GM12875 (cell line): Measurements from ENCODE around the gene ATP2C2.

Experiments
- H3K4me3 ChIP-seq: one replicate; pipeline ENCODE4 v1.5.1; 2011; ENCODE audit warnings: low read depth, low read length, control low read depth
- TF ChIP-seq, protein P1 (sequence below): IDR thresholded peaks from 2 replicates; pipeline ENCODE4 v1.5.1; 2011; ENCODE audit warnings: low read depth, mild to moderate bottlenecking, control low read depth, inconsistent platforms, low read length, moderate library complexity, borderline replicate concordance; ENCODE audit not compliant: insufficient read depth

ATP2C2 gene

GRCh38 chr16:84476401-84476800 is 108.1 kb downstream of the ATP2C2 start:
- TF ChIP-seq, protein P1, sequence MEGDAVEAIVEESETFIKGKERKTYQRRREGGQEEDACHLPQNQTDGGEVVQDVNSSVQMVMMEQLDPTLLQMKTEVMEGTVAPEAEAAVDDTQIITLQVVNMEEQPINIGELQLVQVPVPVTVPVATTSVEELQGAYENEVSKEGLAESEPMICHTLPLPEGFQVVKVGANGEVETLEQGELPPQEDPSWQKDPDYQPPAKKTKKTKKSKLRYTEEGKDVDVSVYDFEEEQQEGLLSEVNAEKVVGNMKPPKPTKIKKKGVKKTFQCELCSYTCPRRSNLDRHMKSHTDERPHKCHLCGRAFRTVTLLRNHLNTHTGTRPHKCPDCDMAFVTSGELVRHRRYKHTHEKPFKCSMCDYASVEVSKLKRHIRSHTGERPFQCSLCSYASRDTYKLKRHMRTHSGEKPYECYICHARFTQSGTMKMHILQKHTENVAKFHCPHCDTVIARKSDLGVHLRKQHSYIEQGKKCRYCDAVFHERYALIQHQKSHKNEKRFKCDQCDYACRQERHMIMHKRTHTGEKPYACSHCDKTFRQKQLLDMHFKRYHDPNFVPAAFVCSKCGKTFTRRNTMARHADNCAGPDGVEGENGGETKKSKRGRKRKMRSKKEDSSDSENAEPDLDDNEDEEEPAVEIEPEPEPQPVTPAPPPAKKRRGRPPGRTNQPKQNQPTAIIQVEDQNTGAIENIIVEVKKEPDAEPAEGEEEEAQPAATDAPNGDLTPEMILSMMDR = no peak

GRCh38 chr16:84477661-84478060 is 109.3 kb downstream of the ATP2C2 start:
- no peak overlapping the region for H3K4me3 ChIP-seq
- TF ChIP-seq, protein P1 = no peak

More at GRCh38 chr16:84476401-84476800, 108.1 kb downstream of the ATP2C2 start:
- no peak overlapping the region for H3K4me3 ChIP-seq

DNA sequence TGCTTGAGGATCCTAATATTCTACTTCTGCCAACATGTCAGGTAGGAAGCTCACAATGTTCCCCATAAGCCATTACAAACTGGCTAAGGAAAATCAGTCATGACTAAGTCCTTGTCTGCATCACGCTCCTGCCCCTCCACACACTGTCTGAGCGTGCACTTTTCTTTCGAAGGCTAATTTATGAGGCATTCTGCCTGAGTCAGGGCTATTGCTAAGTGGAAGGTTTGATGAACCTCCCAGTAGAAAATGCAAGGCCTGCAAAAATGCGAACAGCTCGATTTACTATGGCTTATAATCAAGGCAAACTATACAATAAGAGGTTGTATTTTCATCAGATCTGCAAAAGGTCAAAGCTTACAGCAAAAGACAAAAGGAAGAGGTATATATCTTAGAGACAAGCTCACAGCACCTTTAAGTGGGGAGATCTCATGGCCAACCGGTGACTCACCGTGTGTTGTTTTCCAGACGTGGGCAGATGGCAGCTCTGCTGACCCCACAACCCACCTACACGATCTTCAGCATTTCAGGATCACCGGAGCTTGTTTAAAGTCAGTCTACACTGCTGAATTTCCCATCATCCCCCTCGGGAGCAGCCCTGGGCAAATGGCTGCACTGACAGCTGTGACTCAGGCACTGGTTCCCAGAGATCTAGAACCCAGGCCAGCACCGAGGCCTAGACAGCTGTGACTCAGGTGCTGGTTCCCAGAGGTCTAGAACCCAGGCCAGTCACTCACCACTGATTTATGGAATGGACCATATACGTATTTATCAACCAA is 110.0 kb downstream of the ATP2C2 start:
- TF ChIP-seq, protein P1 = no peak
- no peak overlapping the region for H3K4me3 ChIP-seq

- TF ChIP-seq, protein P1 = no peak
- H3K4me3 ChIP-seq = no peak overlapping the region
Measured at GRCh38 chr16:84479716-84480450, 111.5 kb downstream of the ATP2C2 start.

- TF ChIP-seq, protein P1 = no peak
- no peak overlapping the region for H3K4me3 ChIP-seq
Measured at GRCh38 chr16:84481051-84481735, 112.9 kb downstream of the ATP2C2 start.

GRCh38 chr16:84482001-84482891 is 113.9 kb downstream of the ATP2C2 start:
- TF ChIP-seq, protein P1 = no peak
- no peak overlapping the region for H3K4me3 ChIP-seq
